ENCODE measurements around the gene INAFM1. TPM values are rescaled to one million over a fixed set of nuclear protein-coding genes. Genes with fewer than 3 reads are reported as not detected.
A peak's percentile ranks its signal among the peaks of the same experiment; 100 is the strongest.
"Not testable (repeated sequence)": the region's sequence is repeated elsewhere in the genome, so short reads cannot be mapped to it uniquely, and the experiment has no call there.

Gene INAFM1
- total RNA-seq, 5 donors from 2014 or later (not counting 1 experiment from before 2014, with no cell fraction given), result 11.3 to 19.2 (median 15.6) TPM

DNA sequence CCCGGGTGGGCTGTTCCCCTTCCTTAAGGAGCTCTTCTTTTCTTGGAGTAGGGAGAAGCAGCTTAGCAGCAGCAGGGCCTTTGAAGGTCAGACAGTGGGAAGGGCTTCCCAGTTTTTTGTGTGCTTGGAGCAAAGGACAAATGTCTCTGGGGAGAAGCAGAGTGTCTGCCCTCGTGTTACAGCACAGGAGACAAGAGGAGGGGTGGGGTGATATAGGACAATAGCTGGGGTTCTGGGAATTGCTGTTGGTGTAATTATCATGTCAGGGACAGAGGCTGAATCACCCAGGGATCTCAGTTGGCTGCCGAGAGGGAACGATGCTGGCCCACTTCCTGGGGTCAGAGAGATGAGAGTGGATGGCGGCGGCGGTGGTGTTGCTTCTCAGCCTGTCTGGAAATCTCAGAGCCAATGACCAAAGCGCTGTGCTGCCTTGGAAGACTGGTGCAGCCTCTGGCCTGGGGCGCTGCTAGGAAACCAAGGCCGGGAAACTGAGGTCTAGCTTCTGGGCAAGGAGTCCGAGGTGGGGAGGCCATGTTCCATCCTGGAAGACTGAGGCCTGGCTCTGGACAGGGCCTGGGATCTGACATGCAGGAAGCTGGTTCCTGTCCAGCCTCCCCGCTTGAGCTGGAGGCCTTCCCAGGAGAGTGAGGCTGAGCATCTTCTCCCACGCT is 1.2 kb downstream of the INAFM1 start:
- ChIA-PET POLR2A (interaction anchor here in 1 of 2 donors (0.6 kb wide), 1 partner anchor 9 kb away, joined by 3 read pairs; no protein-coding TSS in a partner anchor), CTCF (interaction anchor here (0.5 to 1.5 kb wide), 6 partner anchors 14 to 1605 kb away, joined by 3 to 5 read pairs (median 4); partner anchors contain the start of genes CCDC9 (in 1 of the 2) and DHX34 (in 1 of the 2))
- Histone ChIP-seq H3K4me3 (ENCODE audit: control insufficient read depth in 1 of 2, extremely low read depth in 1 of 2, low read length in 1 of 2) (no peak overlapping the region), H3K27ac (ENCODE audit: low read length) (no peak overlapping the region), H3K4me1 (ENCODE audit: control insufficient read depth in 1 of 2, extremely low read depth in 1 of 2, insufficient read depth in 2 of 2, low read length in 2 of 2) (peaks cover 0 to 26% of the 10 kb centered on the region in 2 experiments), H3K27me3 (replicated peaks in 1 of 2; ENCODE audit: control insufficient read depth in 2 of 2, extremely low read depth in 1 of 2, insufficient read depth in 2 of 2, low read length in 1 of 2) (no peaks in the 10 kb centered on the region), H3K9me3 (no peaks in the 10 kb centered on the region), H3K36me3 (ENCODE audit: control insufficient read depth in 2 of 2, extremely low read depth in 1 of 2, insufficient read depth in 1 of 2, low read length in 1 of 2) (peaks cover 5 to 6% of the 10 kb centered on the region in 2 donors)
- Mint-ChIP-seq H3K4me1 (peaks cover 18 to 21% (median 19%) of the 10 kb centered on the region in 3 donors), H3K9me3 (no peaks in the 10 kb centered on the region), H3K4me3 (peak overlapping the region; percentile 69 to 96 (median 79)), H3K36me3 (no peaks in the 10 kb centered on the region), H3K27me3 (no peaks in the 10 kb centered on the region), H3K27ac (peak overlapping the region; percentile 48 to 52)
- no peak for ATAC-seq (replicated peaks in 1 of 4)
- no peak for DNase-seq
- WGBS (ENCODE audit: insufficient coverage), result 93% methylated on average over 11 of the region's 13 CpGs

DNA sequence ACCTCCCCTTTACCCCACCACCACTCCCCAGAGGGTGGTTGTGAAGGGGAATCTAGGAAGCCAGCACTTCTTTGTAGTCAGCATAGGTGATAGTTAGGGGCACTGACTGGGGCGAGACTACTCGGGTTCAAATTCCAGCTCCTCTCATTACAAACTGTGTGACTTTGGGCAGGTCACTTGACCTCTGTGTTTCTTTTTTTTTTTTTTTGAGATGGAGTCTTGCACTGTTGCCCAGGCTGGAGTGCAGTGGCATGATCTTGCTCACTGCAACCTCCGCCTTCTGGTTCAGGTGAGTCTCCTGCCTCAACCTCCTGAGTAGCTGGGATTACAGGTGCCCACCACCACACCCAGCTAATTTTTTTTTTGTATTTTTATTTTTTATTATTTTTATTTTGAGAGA is 1.8 kb downstream of the INAFM1 start:
- H3K27me3 ChIP-seq (replicated peaks in 1 of 2; ENCODE audit: control insufficient read depth in 2 of 2, extremely low read depth in 1 of 2, insufficient read depth in 2 of 2, low read length in 1 of 2); H3K9me3 Mint-ChIP-seq; H3K4me3 ChIP-seq (ENCODE audit: control insufficient read depth in 1 of 2, extremely low read depth in 1 of 2, low read length in 1 of 2); H3K27me3 Mint-ChIP-seq; ATAC-seq (replicated peaks in 1 of 4); DNase-seq; H3K36me3 ChIP-seq (ENCODE audit: control insufficient read depth in 2 of 2, extremely low read depth in 1 of 2, insufficient read depth in 1 of 2, low read length in 1 of 2); H3K27ac Mint-ChIP-seq; H3K27ac ChIP-seq (ENCODE audit: low read length); H3K9me3 ChIP-seq; H3K36me3 Mint-ChIP-seq: not testable (repeated sequence)
- no CpG with 5 or more reads among the region's 3 CpGs for WGBS (ENCODE audit: insufficient coverage)
- peaks cover 18 to 21% (median 19%) of the 10 kb centered on the region in 3 donors for H3K4me1 Mint-ChIP-seq
- H3K4me1 ChIP-seq (ENCODE audit: control insufficient read depth in 1 of 2, extremely low read depth in 1 of 2, insufficient read depth in 2 of 2, low read length in 2 of 2), result peaks cover 0 to 26% of the 10 kb centered on the region in 2 experiments
- CTCF ChIA-PET, result interaction anchor here (0.5 to 1.1 kb wide), 3 partner anchors 20 to 217 kb away, joined by 3 to 5 read pairs (median 4); partner anchors contain the start of genes CCDC9 (in 1 of the 2) and DHX34 (in 1 of the 2)
- H3K4me3 Mint-ChIP-seq, result peak overlapping the region in 1 of 3 donors; percentile 96
- POLR2A ChIA-PET, result interaction anchor here in 1 of 2 donors (0.6 kb wide), 1 partner anchor 8 kb away, joined by 3 read pairs; no protein-coding TSS in a partner anchor

DNA sequence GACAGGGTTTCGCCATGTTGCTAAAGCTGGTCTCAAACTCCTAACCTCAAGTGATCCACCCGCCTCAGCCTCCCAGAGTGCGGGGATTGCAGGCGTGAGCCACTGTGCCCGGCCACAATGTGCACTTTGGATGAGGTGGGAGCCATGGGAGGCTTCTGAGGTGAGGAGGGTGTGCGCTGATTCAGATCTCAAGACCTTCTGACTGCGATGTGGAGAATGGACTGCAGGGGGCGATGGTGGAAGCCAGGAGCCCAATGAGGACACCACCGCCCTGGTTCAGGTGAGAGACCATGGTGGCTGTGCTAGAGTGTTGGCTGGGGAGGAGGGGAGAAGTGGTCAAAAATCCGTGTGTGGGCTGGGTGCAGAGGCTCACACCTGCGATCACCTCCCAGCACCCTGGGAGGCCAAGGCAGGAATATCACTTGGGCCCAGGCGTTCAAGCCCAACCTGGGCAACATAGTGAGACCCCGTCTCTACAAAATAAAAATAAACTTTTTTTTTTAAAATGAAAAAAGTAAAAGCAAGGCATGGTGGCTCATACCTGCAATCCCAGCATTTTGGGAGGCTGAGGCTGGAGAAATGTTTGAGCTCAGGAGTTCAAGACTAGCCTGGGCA is 5.6 kb downstream of the INAFM1 start:
- POLR2A ChIA-PET, result interaction anchor here in 1 of 2 donors (0.6 kb wide), 1 partner anchor 132 kb away, joined by 4 read pairs; no protein-coding TSS in a partner anchor

DNA sequence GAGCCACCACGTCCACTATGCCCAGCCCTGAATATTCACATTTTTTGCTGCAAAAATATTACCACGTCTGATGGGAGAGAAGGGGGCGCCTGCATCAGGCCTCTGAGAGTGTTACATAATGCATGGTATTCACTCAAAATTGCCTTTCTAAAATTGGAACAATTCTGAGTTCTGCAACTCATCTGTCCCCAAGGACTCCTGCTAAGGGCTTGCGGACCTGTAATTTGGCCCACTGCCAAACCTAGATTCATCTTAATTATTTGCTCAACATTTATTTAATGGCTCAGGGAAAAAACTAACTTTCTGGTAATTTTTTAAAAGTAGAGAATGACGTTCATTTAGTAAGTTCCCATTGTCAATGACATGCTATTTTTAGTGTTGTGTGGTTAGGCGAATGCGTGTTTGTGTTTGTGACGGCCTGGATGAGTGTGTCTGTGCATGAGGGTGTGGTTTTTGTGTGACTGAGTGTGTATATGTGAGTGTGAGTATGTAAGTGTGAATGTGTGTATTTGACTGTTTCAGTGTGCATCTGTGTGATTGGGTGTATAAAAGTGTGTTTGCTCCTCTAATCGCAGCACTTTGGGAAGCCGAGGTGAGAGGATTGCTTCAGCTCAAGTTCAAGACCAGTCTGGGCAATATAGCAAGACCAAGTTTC is 8.8 kb downstream of the INAFM1 start:
- POLR2A ChIA-PET, result no interaction called here
- no peak overlapping the region for H3K4me3 ChIP-seq (ENCODE audit: control insufficient read depth in 1 of 2, extremely low read depth in 1 of 2, low read length in 1 of 2)
- H3K36me3 ChIP-seq (ENCODE audit: control insufficient read depth in 2 of 2, extremely low read depth in 1 of 2, insufficient read depth in 1 of 2, low read length in 1 of 2), result no peaks in the 10 kb centered on the region
- H3K27me3 ChIP-seq (replicated peaks in 1 of 2; ENCODE audit: control insufficient read depth in 2 of 2, extremely low read depth in 1 of 2, insufficient read depth in 2 of 2, low read length in 1 of 2), result no peaks in the 10 kb centered on the region
- CTCF ChIA-PET, result interaction anchor here (0.6 to 1.9 kb wide), 3 partner anchors 108 to 261 kb away, joined by 4 to 6 read pairs (median 5); no protein-coding TSS in a partner anchor
- no peak overlapping the region for H3K27ac ChIP-seq (ENCODE audit: low read length)
- no peaks in the 10 kb centered on the region for H3K9me3 ChIP-seq
- DNase-seq, result no peak
- WGBS (ENCODE audit: insufficient coverage), result 70% methylated on average over 5 of the region's 10 CpGs
- no peak overlapping the region for H3K4me3 Mint-ChIP-seq
- H3K4me1 Mint-ChIP-seq, result peaks cover 4 to 14% (median 10%) of the 10 kb centered on the region in 3 donors
- ATAC-seq (replicated peaks in 1 of 4), result no peak
- no peaks in the 10 kb centered on the region for H3K27me3 Mint-ChIP-seq
- no peak overlapping the region for H3K27ac Mint-ChIP-seq
- H3K4me1 ChIP-seq (ENCODE audit: control insufficient read depth in 1 of 2, extremely low read depth in 1 of 2, insufficient read depth in 2 of 2, low read length in 2 of 2), result no peaks in the 10 kb centered on the region
- H3K36me3 Mint-ChIP-seq, result no peaks in the 10 kb centered on the region
- no peaks in the 10 kb centered on the region for H3K9me3 Mint-ChIP-seq

More for the DNA sequence above, 5.6 kb downstream of the INAFM1 start:
- Histone ChIP-seq H3K4me3 (ENCODE audit: control insufficient read depth in 1 of 2, extremely low read depth in 1 of 2, low read length in 1 of 2) (no peak overlapping the region), H3K27ac (ENCODE audit: low read length) (no peak overlapping the region), H3K9me3 (no peaks in the 10 kb centered on the region), H3K36me3 (ENCODE audit: control insufficient read depth in 2 of 2, extremely low read depth in 1 of 2, insufficient read depth in 1 of 2, low read length in 1 of 2) (no peaks in the 10 kb centered on the region), H3K4me1 (ENCODE audit: control insufficient read depth in 1 of 2, extremely low read depth in 1 of 2, insufficient read depth in 2 of 2, low read length in 2 of 2) (peaks cover 0 to 10% of the 10 kb centered on the region in 2 experiments), H3K27me3 (replicated peaks in 1 of 2; ENCODE audit: control insufficient read depth in 2 of 2, extremely low read depth in 1 of 2, insufficient read depth in 2 of 2, low read length in 1 of 2) (no peaks in the 10 kb centered on the region)
- Mint-ChIP-seq H3K27me3 (no peaks in the 10 kb centered on the region), H3K27ac (no peak overlapping the region), H3K9me3 (no peaks in the 10 kb centered on the region), H3K4me1 (peaks cover 8 to 22% (median 15%) of the 10 kb centered on the region in 3 donors), H3K4me3 (no peak overlapping the region), H3K36me3 (no peaks in the 10 kb centered on the region)
- WGBS (ENCODE audit: insufficient coverage), result 77% methylated on average over 8 of the region's 13 CpGs
- ATAC-seq (replicated peaks in 1 of 4), result peak; percentile 48 to 69 (median 58)
- CTCF ChIA-PET, result interaction anchor here (0.7 kb wide), 2 partner anchors 13 to 304 kb away, joined by 3 read pairs; no protein-coding TSS in a partner anchor
- DNase-seq, result peak in 23 of 35 experiments; percentile 22 to 67 (median 46)

DNA sequence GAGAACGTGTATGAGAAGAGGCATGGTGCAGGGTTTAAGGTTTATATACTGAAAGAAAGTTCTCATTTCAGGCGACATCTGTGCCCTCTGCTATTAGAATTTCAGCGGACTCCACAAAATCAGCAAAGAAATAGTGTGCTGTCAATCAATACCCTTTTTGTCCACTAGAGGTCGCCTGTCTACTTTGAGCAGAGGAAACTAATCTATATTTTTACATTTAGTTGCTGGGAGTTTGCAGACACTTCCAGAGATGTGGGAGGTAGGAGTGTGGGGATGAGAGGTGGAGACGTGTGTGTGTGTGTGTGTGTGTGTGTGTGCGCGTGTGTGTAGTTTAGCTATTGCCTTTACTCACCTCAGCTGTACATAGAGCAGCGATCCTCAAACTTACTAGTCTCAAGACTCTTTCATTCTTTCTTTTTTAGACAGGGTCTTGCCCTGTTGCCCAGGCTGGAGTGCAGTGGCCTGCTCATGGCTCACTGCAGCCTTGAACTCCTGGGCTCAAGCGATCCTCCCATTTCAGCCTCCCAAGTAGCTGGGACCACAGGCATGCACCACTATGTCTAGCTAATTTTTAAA is 9.7 kb downstream of the INAFM1 start:
- Histone ChIP-seq H3K4me3 (ENCODE audit: control insufficient read depth in 1 of 2, extremely low read depth in 1 of 2, low read length in 1 of 2) (no peak overlapping the region), H3K27me3 (replicated peaks in 1 of 2; ENCODE audit: control insufficient read depth in 2 of 2, extremely low read depth in 1 of 2, insufficient read depth in 2 of 2, low read length in 1 of 2) (no peaks in the 10 kb centered on the region), H3K9me3 (no peaks in the 10 kb centered on the region), H3K36me3 (ENCODE audit: control insufficient read depth in 2 of 2, extremely low read depth in 1 of 2, insufficient read depth in 1 of 2, low read length in 1 of 2) (no peaks in the 10 kb centered on the region), H3K27ac (ENCODE audit: low read length) (no peak overlapping the region), H3K4me1 (ENCODE audit: control insufficient read depth in 1 of 2, extremely low read depth in 1 of 2, insufficient read depth in 2 of 2, low read length in 2 of 2) (no peaks in the 10 kb centered on the region)
- Mint-ChIP-seq H3K27me3 (no peaks in the 10 kb centered on the region), H3K9me3 (no peaks in the 10 kb centered on the region), H3K4me3 (no peak overlapping the region), H3K27ac (no peak overlapping the region), H3K36me3 (no peaks in the 10 kb centered on the region), H3K4me1 (peaks cover 6 to 14% (median 14%) of the 10 kb centered on the region in 3 donors)
- peak in 1 of 4 experiments; percentile 58 for ATAC-seq (replicated peaks in 1 of 4)
- peak in 16 of 35 experiments; percentile 9 to 84 (median 36) for DNase-seq
- CTCF ChIA-PET, result interaction anchor here in 1 of 2 donors (0.6 to 0.8 kb wide), 4 partner anchors 9 to 395 kb away, joined by 3 to 4 read pairs (median 4); no protein-coding TSS in a partner anchor
- WGBS (ENCODE audit: insufficient coverage), result 33% methylated on average over 1 of the region's 9 CpGs
- POLR2A ChIA-PET, result interaction anchor here in 1 of 2 donors (0.6 kb wide), 1 partner anchor 8 kb away, joined by 3 read pairs; no protein-coding TSS in a partner anchor

All from T-cell (primary cell).